GM23338 (cell line): ENCODE measurements around the gene ACSL3. TPM values are rescaled to one million over a fixed set of nuclear protein-coding genes. Genes with fewer than 3 reads are reported as not detected.

Source experiments
- ATAC-seq: fragments of 200-7000 bp; cut with Tn5 transposase; 3 replicates; pipeline ENCODE4 v1.9.1; 2020
- DNase-seq: peaks from one replicate; pipeline ENCODE4 v3.0.0-alpha.2; 2015; ENCODE audit warnings: low spot score
- H2AFZ ChIP-seq: fragments of 200-600 bp; sonication (generic); 2 replicates; pipeline ENCODE4 v1.8.0; 2016; ENCODE audit warnings: antibody characterized with exemption, mild to moderate bottlenecking, moderate library complexity
- H3F3A ChIP-seq: fragments of 200-600 bp; sonication (generic); replicated peaks from 2 replicates; pipeline ENCODE4 v1.8.0; 2017; ENCODE audit warnings: antibody characterized with exemption, mixed run types, low read depth
- H3K27ac ChIP-seq: fragments of 200-600 bp; sonication (generic); 2 replicates; pipeline ENCODE4 v1.6.1; 2016; ENCODE audit warnings: low read depth
- H3K27me3 ChIP-seq: fragments of 200-600 bp; sonication (generic); 2 replicates; pipeline ENCODE4 v1.8.0; 2016; ENCODE audit warnings: mild to moderate bottlenecking, mixed run types, moderate library complexity; ENCODE audit not compliant: insufficient read depth
- H3K36me3 ChIP-seq: fragments of 200-600 bp; sonication (generic); 2 replicates; pipeline ENCODE4 v1.8.0; 2016; ENCODE audit warnings: mild to moderate bottlenecking; ENCODE audit not compliant: insufficient read depth
- H3K4me1 ChIP-seq: fragments of 200-600 bp; sonication (generic); 2 replicates; pipeline ENCODE4 v1.8.0; 2016; ENCODE audit warnings: mild to moderate bottlenecking, moderate library complexity; ENCODE audit not compliant: insufficient read depth
- H3K4me2 ChIP-seq: fragments of 200-600 bp; sonication (generic); 2 replicates; pipeline ENCODE4 v1.7.1; 2017; ENCODE audit warnings: mixed run types
- H3K4me3 ChIP-seq: fragments of 200-600 bp; sonication (generic); 2 replicates; pipeline ENCODE4 v1.6.1; 2016; ENCODE audit warnings: mixed run types
- H3K79me2 ChIP-seq: fragments of 200-600 bp; sonication (generic); replicated peaks from 2 replicates; pipeline ENCODE4 v1.8.0; 2017; ENCODE audit warnings: mild to moderate bottlenecking; ENCODE audit not compliant: insufficient read depth
- H3K9me2 ChIP-seq: fragments of 200-600 bp; sonication (generic); 2 replicates; pipeline ENCODE4 v1.8.0; 2017; ENCODE audit not compliant: insufficient read depth
- H4K20me1 ChIP-seq: fragments of 200-600 bp; sonication (generic); replicated peaks from 2 replicates; pipeline ENCODE4 v1.8.0; 2017; ENCODE audit warnings: mild to moderate bottlenecking; ENCODE audit not compliant: insufficient read depth
- H3K27ac Mint-ChIP-seq: 2 replicates; pipeline ENCODE4 v1.8.0; 2020; ENCODE audit warnings: inconsistent platforms, mild to moderate bottlenecking, moderate library complexity, mixed read lengths
- H3K27me3 Mint-ChIP-seq: 3 replicates; pipeline ENCODE4 v1.8.0; 2022; ENCODE audit warnings: low read depth, mild to moderate bottlenecking, moderate library complexity, mixed read lengths, inconsistent platforms; ENCODE audit not compliant: insufficient read depth, poor library complexity
- H3K36me3 Mint-ChIP-seq: 3 replicates; pipeline ENCODE4 v1.8.0; 2021; ENCODE audit warnings: low read depth, mild to moderate bottlenecking, inconsistent platforms, moderate library complexity, mixed read lengths
- H3K4me1 Mint-ChIP-seq: 3 replicates; pipeline ENCODE4 v1.8.0; 2020; ENCODE audit warnings: mild to moderate bottlenecking, inconsistent platforms, mixed read lengths
- H3K4me3 Mint-ChIP-seq: 3 replicates; pipeline ENCODE4 v1.8.0; 2021; ENCODE audit warnings: moderate library complexity, mild to moderate bottlenecking, inconsistent platforms, mixed read lengths
- H3K9me3 Mint-ChIP-seq: 3 replicates; pipeline ENCODE4 v1.8.0; 2020; ENCODE audit warnings: moderate library complexity, mild to moderate bottlenecking, inconsistent platforms, mixed read lengths
- CREB1 ChIP-seq: fragments of 250-450 bp; sonication (Bioruptor Pico); IDR thresholded peaks from 2 replicates; pipeline ENCODE4 v1.5.0; 2020; ENCODE audit warnings: low read depth, mild to moderate bottlenecking, moderate library complexity
- CTCF ChIP-seq, 2 experiments: fragments of 200-600 bp in 1 of 2; sonication (generic) in 1 of 2; conservative IDR thresholded peaks; 2 replicates each; pipeline versions ENCODE4 v1.5.1 to v1.6.1; 2016 to 2017; ENCODE audit warnings: antibody characterized with exemption in 2 of 2, low read depth in 2 of 2, mild to moderate bottlenecking in 2 of 2, moderate library complexity in 1 of 2
- ETS1 ChIP-seq: IDR thresholded peaks from 2 replicates; pipeline ENCODE4 v1.6.1; 2016; ENCODE audit warnings: antibody characterized with exemption
- EZH2 ChIP-seq: fragments of 200-600 bp; sonication (generic); IDR thresholded peaks from one replicate; pipeline ENCODE4 v1.8.0; 2017; ENCODE audit warnings: antibody characterized with exemption, mild to moderate bottlenecking, low read depth; ENCODE audit not compliant: unreplicated experiment
- EZH2phosphoT487 ChIP-seq: fragments of 200-600 bp; sonication (generic); IDR thresholded peaks from one replicate; pipeline ENCODE4 v1.8.1; 2018; ENCODE audit warnings: antibody characterized with exemption; ENCODE audit not compliant: unreplicated experiment
- JUNB ChIP-seq: IDR thresholded peaks from one replicate; pipeline ENCODE4 v1.6.1; 2016; ENCODE audit warnings: antibody characterized with exemption; ENCODE audit not compliant: unreplicated experiment
- NANOG ChIP-seq: IDR thresholded peaks from 2 replicates; pipeline ENCODE4 v1.6.1; 2016; ENCODE audit warnings: antibody characterized with exemption, borderline replicate concordance
- REST ChIP-seq: IDR thresholded peaks from one replicate; pipeline ENCODE4 v1.6.1; 2018; ENCODE audit warnings: antibody characterized with exemption; ENCODE audit not compliant: unreplicated experiment
- STAT1 ChIP-seq: IDR thresholded peaks from one replicate; pipeline ENCODE4 v1.6.1; 2016; ENCODE audit warnings: antibody characterized with exemption; ENCODE audit not compliant: unreplicated experiment
- ZNF114 ChIP-seq: fragments of 250-450 bp; sonication (Bioruptor Pico); IDR thresholded peaks from 2 replicates; pipeline ENCODE4 v1.5.0; 2020; ENCODE audit warnings: mild to moderate bottlenecking, moderate library complexity
- ZNF331 ChIP-seq: fragments of 250-450 bp; sonication (Bioruptor Pico); IDR thresholded peaks from 2 replicates; pipeline ENCODE4 v1.5.0; 2020; ENCODE audit warnings: low read depth, mild to moderate bottlenecking, moderate library complexity
- ZNF462 ChIP-seq: fragments of 250-450 bp; sonication (Bioruptor Pico); IDR thresholded peaks from 2 replicates; pipeline ENCODE4 v1.5.0; 2020; ENCODE audit warnings: mild to moderate bottlenecking, moderate library complexity
- polyA plus RNA-seq: library from polyadenylated mRNA; unstranded; fragments of >200 nt; fragmentation: Nextera tagmentation; extraction: Ambion mirVana; gene quantifications from 2 replicates; pipeline ENCODE4 v1.2.1, GENCODE V29; 2016
- total RNA-seq: library from RNA; depleted of rRNA; stranded (reverse); fragments of >200 nt; shearing (Covaris generic); gene quantifications from 2 replicates; pipeline ENCODE4 v1.2.3, GENCODE V29; 2014

Gene ACSL3
- total and polyA plus RNA-seq, 2 experiments from 2014 or later = 55.3 to 130 TPM

GRCh38 chr2:222931659-222932058, 70.8 kb downstream of the ACSL3 start (continued):
- TF ChIP-seq ETS1 = no peak
- TF ChIP-seq EZH2phosphoT487 = no peak
- no peak for TF ChIP-seq CTCF (conservative IDR thresholded peaks at IDR 0.05; ENCODE audit: low read depth in 2 of 2)
- no peak for TF ChIP-seq STAT1
- no peak for TF ChIP-seq NANOG
- no peak for TF ChIP-seq ZNF114 (CRISPR knock-in tag)
- no peak for TF ChIP-seq EZH2
- no peak for TF ChIP-seq ZNF331 (CRISPR knock-in tag)

- H3K4me1 ChIP-seq = no peaks in the 10 kb centered on the region
- H4K20me1 ChIP-seq = peaks cover 5% of the 10 kb centered on the region; the same call in 1 of the 2 replicates
- no peak overlapping the region for H3K4me3 ChIP-seq
- Mint-ChIP-seq H3K27ac (no peak overlapping the region), H3K4me3 (no peak overlapping the region), H3K36me3 (peaks cover 84% of the 10 kb centered on the region), H3K9me3 (peaks cover 11% of the 10 kb centered on the region; the same call in 1 of the 3 replicates), H3K4me1 (no peaks in the 10 kb centered on the region), H3K27me3 (no peaks in the 10 kb centered on the region)
- H3K79me2 ChIP-seq = no peaks in the 10 kb centered on the region
- ATAC-seq (no peak), DNase-seq (no peak)
- no peaks in the 10 kb centered on the region for H3F3A ChIP-seq
- H3K36me3 ChIP-seq = peaks cover 34% of the 10 kb centered on the region
- H2AFZ ChIP-seq = no peak overlapping the region
- no peaks in the 10 kb centered on the region for H3K9me2 ChIP-seq
- no peak overlapping the region for H3K4me2 ChIP-seq
- H3K27me3 ChIP-seq = no peaks in the 10 kb centered on the region
- H3K27ac ChIP-seq = no peak overlapping the region
- TF ChIP-seq NANOG (no peak), JUNB (no peak), CREB1 (CRISPR knock-in tag) (no peak), EZH2 (no peak), STAT1 (no peak), REST (no peak), ETS1 (no peak), ZNF462 (no peak)
These were observed 72.6 kb downstream of the ACSL3 start for GRCh38 chr2:222933458-222933857.
